ENCODE data around the gene CAPN10.
A peak's percentile ranks its signal among the peaks of the same experiment; 100 is the strongest.

Gene CAPN10

DNA sequence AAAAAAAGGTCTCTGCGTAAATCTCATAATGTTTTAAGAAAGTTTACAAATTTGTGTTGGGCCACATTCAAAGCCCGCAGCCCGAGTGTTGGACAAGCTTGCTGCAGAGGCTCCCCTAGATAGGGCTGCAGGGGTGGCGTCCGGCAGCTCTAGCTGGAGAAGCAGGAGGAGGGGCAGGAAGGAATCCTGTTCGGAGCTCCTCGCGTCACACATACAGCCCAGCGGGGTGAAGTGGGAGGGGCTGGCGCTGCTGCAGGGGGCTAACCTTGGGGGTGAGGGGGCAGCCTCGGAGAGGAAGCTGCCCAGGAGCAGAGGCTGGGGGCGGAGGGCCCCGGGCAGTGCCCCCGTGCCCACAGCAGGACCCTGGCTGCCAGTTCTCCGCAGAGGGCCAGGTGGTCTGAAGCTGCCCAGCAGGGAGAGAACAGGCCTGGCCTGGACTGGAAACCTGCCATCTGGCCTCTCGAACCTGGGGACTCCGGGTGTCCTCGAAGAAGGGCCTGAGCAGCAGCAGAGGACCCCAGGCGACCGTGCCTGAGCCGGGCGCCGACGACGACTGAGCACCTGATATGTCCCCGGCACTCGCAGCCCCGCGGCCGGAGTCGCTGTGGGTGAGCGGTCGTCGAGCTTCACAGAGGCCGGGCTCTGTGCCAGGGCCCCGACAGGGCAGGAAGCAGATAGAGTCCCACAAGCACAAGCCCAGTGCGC lies 36.1 kb downstream of the CAPN10 start:
- no peak for FAIRE-seq

DNA sequence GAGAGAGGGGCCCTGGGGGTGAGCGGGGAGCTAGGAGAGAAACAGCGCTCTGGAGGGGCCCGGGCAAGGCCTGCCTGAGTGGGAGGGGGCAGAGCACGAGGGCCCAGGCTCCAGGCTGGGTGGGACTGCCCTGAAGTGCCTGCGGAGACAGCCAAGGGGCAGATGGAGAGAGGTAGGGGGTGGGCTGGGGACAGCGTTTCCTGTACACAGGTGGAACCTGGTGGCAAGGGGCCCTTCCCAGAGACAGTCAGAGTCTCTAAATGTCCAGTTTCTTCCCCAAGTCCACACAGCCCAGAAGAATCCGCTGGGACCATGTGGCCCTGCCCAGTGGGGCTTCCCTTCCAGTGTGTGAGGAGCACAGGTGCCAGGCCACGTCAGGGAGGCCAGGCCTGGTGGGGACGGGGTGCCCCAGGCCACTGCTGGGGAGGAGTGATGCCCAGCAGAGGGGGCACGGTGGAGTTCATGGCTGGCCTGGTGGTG lies 37.0 kb downstream of the CAPN10 start:
- DNase-seq (ENCODE audit: low spot score): no peak
- FAIRE-seq: no peak

More for the DNA sequence above, 36.1 kb downstream of the CAPN10 start:
- peak; percentile 25 for DNase-seq (ENCODE audit: low spot score)

DNA sequence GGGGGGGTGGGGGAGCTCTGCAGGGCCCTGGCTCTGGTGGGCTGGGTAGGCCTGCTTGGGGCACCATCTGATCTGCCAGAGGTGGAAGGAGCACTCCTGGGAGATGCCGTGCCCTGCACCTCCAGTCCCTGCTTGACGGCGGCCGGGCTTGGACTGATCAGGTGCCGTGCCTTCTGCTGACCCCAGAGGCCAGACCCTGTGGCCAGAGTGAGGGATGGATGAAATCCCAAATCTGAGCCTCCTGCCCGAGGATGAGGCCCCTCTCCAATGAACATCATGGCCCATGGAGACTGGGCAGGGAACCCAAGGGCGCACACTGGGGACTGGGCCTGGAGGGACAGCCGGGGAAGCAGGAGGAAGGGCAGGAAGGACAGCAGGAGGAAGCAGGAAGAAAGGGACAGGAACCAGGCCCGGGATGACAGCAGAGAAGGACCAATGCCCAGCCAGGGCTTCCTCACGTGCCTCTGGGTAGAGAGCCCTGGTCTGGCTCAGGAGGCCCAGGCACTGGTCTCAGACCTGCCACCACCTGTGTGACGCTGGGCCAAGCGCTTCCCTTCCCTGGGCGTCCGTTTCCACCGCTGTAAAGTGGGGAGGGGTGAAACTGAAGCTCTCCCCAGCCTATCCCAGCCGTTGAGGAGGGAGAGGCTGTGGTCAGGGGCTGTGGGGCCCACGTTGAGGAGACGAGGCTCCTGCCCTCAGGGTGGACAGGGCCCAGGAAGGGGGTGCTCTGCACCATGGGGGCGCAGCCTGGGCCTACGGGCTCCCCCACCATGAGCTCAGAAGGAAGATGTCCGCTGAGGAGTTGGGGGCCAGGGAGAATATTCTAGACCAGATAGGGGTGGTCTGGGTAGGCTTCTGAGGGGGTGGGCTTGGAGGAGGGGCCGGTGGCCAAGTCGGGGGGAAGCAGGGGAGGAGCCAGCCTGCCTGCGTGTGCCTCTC lies 37.7 kb downstream of the CAPN10 start:
- FAIRE-seq (no peak), DNase-seq (ENCODE audit: low spot score) (no peak)

DNA sequence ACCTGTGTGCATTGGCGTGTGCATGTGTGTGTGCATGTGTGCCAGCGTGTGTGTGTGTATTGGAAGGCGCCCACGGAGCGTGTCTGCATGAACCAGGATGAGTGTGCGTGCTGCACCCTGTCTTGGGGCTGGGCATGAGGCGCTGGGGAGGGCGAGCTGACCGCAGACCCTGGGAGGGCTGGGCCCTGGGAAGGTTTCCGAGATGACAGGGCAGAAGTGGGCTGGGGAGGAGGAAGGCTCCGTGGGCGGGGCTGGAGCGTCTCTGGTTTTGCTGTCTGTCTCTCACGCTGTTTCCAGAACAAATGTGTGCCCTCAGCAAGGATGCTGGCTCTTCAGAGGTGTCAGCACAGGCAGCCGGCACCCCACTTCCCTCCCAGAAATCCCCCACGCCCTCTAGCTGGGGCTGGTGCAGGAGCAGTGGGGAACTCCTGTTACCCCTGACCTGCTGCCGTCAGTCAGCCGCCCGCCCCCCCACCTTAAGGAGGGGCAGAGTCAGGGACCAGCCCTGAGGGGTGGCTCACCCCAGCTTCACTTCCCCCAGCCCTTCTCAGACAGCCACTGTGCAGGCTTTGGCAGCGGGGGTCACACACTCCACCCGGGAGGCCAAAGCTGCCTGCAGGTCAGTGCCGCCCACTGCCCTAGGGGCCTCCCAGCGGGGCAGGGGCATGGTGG lies 38.6 kb downstream of the CAPN10 start, which contains the start of gene GPR35:
TSS of gene GPR35 (plus strand) at position 531 of the 672 bp plus-strand sequence. CDS start 4,473 bp downstream, outside the sequence.
- DNase-seq (ENCODE audit: low spot score): peak; percentile 63
- FAIRE-seq: no peak

DNA sequence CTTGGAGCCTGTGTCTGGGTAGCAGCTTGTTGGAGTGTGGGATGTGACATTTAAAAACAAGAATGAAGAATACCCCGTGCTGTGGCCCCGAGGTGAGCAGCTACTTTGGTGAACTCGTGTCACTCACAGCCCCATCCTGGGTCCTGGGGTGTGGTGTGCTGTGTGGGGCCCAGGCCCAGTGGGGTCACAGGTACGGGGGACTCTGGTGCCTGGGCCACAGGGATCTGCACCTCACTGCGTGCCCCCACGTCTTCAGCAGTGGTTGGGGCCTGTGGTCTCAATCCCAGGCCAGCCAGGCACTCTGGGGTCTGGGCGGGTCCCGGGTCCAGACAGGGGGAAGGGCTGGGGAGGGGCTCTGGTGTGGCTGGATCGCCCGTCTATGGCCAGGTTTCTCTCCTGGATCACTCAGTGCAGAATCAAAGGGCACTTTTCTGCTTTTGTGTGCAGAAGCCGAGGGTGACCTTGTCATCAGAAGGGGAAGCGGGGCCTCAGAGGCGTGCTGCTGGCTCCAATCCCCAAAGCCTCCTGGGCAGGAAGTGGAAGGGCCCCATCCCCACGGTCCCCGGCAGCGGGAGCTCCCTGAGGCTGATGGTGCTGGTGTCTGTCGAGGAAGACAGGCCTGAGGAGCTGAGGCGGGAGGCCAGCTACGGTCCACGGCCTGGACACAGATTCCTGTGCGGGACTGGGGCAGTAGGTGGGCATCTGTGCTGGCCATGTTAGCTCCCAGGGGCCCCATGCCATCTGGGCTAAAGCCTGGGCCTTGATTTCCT lies 40.2 kb downstream of the CAPN10 start:
- DNase-seq (ENCODE audit: low spot score) (no peak), FAIRE-seq (no peak)

DNA sequence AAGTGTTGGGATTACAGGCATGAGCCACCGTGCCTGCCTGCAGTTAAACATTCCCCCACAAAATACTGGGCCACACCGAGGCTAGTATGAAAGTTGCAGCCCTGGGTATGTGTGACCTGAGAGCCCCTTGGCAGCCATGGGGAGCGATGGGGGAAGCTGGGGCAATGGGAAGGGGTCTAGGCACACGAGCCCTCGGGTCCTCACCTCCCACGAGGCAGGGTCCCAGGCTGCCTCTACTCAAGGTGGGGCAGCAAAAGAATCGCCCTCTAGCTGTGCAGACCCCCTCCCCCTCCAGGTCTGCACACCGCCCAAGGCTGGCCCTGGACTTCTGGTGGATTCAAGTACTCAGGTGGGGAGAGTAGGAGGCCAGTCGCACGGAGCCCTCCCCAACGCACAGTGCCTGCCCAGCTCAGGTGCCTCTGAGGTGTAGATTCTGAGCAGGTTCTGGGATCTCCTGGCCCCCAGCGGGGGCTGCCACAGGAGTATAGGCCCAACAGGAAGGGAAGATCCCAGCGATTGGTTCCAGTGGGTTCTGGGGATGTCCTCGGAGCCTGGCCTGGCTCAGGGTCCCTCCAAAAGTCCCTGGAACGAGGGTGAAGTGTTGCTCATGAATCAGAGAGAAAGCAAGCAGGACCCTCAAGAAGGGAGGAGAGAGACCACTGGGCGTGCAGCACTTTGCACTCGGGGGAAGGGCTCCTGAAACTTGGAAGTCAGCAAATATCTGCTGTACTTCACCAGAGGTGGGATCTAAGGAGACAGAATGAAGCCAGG lies 41.4 kb downstream of the CAPN10 start:
- no peak for FAIRE-seq
- DNase-seq (ENCODE audit: low spot score): no peak

DNA sequence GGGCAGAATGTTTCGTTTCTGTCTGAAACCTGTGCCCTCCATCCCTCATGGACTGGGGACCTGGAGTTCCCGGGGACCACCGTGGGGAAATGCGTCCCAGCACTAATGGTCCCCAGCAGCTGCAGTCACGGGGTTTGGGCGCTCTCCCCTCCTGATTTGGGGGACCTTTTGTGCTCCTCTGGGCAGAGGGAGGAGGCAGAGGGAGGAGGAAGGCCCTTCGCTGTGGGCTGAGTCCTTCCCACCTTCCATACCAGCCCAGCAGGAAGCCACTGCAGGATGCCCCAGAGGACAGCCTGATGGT lies 41.9 kb downstream of the CAPN10 start:
- DNase-seq (ENCODE audit: low spot score) (no peak), FAIRE-seq (no peak)

DNA sequence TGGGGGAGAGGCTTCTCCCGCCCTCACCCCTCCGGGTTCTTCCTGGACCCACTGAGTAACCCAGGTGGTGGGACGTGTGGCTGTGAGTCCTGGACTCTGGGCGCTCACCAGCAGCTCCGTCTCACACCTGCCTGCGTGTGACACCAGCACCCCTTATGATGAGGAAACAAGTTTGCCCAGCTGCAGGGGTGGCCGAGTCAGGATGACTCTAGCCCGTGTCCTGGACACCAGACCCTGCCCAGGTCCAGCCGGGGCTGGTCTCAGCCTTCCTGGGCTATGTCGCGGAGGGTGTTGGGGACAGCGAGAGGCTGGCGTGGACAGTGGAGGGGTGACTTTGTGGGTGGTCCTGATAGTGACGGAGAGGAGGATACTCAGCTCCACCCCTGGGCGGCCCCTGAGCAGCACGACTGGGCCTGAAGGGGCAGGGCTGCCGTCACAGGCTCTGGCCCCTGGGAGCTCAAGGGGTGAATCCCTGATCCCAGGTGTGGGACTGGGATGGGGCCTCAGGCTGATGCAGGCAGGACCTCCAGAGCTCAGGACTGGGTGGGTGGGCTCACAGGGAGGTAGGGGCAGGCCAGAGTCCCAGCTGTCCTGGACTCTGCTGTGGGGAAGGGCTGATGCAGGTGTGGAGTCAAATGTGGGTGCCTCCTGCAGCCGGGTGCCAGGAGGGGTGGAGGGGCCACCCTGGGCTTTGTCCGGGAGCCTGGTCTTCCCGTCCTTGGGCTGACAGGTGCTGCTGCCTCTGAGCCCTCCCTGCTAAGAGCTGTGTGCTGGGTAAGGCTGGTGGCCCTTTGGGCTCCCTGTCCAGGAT lies 42.5 kb downstream of the CAPN10 start:
- FAIRE-seq: no peak
- no peak for DNase-seq (ENCODE audit: low spot score)

DNA sequence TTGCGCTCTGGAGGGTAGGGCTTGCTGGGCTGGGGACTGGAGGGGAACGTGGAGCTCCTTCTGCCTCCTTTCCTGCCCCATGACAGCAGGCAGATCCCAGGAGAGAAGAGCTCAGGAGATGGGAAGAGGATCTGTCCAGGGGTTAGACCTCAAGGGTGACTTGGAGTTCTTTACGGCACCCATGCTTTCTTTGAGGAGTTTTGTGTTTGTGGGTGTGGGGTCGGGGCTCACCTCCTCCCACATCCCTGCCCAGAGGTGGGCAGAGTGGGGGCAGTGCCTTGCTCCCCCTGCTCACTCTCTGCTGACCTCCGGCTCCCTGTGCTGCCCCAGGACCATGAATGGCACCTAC lies 43.1 kb downstream of the CAPN10 start:
- FAIRE-seq (no peak), DNase-seq (ENCODE audit: low spot score) (no peak)

DNA sequence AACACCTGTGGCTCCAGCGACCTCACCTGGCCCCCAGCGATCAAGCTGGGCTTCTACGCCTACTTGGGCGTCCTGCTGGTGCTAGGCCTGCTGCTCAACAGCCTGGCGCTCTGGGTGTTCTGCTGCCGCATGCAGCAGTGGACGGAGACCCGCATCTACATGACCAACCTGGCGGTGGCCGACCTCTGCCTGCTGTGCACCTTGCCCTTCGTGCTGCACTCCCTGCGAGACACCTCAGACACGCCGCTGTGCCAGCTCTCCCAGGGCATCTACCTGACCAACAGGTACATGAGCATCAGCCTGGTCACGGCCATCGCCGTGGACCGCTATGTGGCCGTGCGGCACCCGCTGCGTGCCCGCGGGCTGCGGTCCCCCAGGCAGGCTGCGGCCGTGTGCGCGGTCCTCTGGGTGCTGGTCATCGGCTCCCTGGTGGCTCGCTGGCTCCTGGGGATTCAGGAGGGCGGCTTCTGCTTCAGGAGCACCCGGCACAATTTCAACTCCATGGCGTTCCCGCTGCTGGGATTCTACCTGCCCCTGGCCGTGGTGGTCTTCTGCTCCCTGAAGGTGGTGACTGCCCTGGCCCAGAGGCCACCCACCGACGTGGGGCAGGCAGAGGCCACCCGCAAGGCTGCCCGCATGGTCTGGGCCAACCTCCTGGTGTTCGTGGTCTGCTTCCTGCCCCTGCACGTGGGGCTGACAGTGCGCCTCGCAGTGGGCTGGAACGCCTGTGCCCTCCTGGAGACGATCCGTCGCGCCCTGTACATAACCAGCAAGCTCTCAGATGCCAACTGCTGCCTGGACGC lies 43.6 kb downstream of the CAPN10 start:
- FAIRE-seq (peak; percentile 27), DNase-seq (ENCODE audit: low spot score) (no peak)

DNA sequence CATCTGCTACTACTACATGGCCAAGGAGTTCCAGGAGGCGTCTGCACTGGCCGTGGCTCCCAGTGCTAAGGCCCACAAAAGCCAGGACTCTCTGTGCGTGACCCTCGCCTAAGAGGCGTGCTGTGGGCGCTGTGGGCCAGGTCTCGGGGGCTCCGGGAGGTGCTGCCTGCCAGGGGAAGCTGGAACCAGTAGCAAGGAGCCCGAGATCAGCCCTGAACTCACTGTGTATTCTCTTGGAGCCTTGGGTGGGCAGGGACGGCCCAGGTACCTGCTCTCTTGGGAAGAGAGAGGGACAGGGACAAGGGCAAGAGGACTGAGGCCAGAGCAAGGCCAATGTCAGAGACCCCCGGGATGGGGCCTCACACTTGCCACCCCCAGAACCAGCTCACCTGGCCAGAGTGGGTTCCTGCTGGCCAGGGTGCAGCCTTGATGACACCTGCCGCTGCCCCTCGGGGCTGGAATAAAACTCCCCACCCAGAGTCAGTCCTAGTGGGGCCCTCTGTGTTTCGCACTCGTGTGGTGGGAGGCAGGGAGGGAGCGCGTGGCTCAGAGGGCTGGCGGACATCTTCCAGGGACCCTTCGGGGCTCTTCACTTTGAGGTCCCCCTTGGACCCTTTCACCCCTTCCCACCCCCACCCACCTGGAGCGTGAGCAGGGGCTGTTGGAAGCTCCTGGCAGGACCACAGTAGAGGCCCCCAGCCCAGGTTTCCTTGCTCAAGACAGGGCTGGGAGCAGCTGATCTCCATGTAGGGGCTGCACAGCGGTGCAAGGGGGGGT lies 44.4 kb downstream of the CAPN10 start:
- no peak for DNase-seq (ENCODE audit: low spot score)
- no peak for FAIRE-seq

DNA sequence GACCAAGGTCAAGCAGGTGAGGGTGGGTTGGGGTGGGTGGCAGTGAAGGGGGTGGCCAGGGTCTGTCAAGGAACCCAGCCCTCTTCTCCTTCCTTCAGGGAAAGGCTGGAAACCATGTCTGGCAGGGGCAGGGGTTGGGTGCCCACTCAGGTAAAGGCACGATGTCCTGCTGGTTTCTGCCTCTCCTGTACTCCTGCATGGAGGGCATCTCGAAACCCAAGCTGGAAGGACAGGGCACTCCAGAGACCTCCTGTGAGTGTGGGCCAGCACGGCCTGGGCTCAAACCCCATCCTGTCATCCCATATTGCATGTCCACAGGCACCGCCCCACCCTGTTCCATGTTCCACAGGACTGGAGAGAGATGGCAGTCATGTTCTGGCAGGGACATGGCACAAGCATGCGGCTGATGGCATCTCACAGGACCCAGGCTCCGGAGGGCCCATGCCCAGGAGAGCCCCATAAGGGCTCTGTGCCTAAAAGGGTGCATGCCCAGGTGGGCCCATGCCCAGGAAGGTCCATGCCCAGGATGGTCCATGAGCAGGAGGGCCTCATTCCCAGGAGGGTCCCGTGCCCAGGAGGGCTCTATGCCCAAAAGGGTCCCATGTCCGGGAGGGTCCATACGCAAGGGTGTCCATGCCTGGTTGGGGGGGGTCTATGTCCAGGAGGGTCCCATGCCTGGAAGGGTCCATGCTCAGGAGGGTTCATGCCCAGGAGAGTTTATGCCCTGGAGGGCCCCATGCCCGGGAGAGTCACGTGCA lies 45.2 kb downstream of the CAPN10 start:
- FAIRE-seq (no peak), DNase-seq (ENCODE audit: low spot score) (no peak)

DNA sequence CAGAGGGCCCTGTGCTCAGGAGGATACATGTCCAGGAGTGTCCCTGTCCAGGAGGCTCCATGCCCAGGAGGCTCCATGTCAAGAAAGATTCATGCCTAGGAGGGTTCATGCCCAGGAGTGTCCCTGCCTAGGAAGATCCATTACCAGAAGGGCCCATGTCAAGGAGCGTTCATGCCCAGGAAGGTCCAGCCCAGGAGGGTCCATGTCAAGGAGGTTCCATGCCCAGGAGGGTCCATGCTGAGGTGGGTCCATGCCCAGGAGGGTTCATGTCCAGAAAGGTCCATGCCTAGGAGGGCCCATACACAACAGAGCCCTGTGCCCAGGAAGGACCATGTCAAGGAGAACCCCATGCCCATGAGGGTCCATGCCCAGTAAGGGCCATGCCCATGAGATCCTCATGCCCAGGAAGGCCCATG lies 45.8 kb downstream of the CAPN10 start:
- DNase-seq (ENCODE audit: low spot score): no peak
- FAIRE-seq: no peak

DNA sequence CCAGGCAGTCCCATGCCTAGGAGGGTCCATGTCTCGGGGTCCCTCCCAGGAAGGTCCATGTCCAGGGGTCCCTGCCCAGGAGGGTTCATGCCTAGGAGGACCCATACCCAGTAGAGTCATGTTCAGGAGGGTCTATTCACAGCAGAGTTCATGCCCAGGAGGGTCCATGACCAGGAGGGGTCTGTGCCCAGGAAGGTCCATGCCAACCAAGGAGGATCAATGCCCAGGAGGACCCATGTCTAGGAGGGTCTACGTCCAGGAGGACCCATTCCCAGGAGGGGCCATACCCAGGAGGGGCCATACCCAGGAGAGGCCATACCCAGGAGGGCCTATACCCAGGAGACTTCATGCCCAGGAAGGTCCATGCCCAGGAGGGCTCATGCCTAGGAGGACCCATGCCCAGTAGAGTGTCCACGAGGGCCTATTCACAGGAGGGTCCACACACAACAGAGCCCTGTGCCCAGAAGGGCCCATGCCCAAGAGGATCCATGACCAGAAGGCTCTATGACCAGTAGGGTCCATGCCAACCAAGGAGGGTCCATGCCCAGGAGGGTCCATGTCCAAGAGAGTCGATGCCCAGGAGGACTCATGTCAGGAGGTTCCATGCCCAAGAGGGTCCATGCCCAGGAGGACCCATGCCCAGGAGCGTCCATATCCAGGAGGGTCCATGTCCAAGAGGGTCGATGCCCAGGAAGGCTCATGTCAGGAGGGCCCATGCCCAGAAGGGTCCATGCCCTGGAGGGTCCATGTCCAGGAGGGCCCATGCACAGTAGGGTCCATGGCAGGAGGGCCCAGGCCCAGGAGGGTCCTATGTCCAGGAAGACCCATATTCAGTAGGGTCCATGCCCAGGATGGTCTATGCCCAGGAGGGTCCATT lies 48.8 kb downstream of the CAPN10 start:
- DNase-seq (ENCODE audit: low spot score) (no peak), FAIRE-seq (no peak)

DNA sequence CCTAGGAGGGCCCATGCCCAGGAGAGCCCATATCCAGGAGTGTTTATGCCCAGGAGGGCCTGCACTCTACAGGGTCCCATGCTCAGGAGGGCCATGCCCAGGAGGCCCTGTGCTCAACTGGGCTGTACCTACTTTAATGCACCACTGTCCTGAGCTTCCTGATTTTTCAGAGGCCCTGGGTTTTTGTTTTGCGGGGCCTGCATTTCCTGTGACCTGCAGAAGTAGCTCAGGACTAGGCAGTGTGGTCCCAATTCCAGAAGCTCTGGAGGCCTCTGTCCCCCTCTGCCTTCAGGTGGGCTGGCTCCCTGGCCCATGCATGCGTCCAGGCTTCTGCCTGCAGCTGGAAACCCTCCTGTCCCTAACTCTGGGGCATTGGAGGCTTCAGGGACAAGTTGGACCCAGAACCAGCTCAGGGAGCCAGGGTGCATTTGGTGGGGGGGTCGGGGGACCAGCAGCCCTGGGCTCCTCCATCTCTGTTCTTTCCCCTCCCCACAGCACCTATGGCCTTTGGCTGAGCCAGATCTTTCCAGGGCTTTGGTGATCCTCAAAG lies 49.5 kb downstream of the CAPN10 start:
- FAIRE-seq (no peak), DNase-seq (ENCODE audit: low spot score) (no peak)

DNA sequence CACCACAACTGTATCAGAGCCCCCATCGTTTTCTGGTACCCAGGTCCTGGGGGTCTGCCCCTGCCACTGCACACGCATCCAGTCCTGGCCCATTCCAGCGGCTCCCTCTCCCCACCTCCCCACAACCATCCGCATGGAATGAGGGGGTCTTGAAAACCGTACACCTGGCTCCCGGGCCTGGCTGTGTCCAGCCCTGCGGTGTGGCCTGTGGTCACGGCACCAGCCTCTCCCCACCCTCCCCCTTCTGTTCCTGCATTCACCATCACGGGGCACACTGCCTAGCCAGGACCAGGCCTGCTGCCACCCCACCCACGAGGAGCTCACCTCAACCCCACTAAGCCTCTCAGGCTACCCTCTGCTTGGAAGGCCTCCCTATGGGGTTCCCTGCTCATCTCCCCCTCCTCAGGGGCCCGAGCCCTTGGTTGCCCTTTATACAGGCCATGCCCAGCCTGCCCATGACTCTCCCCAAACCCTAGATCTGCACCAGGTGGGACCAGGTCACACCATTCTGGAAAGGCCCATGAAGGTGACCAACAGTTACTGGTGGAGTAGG lies 50.1 kb downstream of the CAPN10 start:
- DNase-seq (ENCODE audit: low spot score): no peak
- no peak for FAIRE-seq

Measured in urothelium cell line (cell line).